Heart left ventricle (tissue), 16 donors: ENCODE measurements around the gene TSPYL1. TPM values are rescaled to one million over a fixed set of nuclear protein-coding genes. Genes with fewer than 3 reads are reported as not detected.
A peak's percentile ranks its signal among the peaks of the same experiment; 100 is the strongest.

Experiments used
- ATAC-seq, 4 donors: fragments of 200-7000 bp; cut with Tn5 transposase; one replicate each; pipeline ENCODE4 v1.9.1; 2020 to 2022; ENCODE audit warnings: moderate library complexity in 4 of 4, mild to moderate bottlenecking in 3 of 4, moderate number of reproducible peaks in 1 of 4
- DNase-seq, 5 donors: peaks; one replicate each; pipeline ENCODE4 v3.0.0-alpha.2; 2020
- H3K27ac ChIP-seq, 12 donors: fragments of 200-600 bp; sonication (generic) in 4 of 12; one replicate each; pipeline versions ENCODE4 v1.5.0 to v1.8.0; 2016 to 2022; ENCODE audit warnings: mild to moderate bottlenecking in 2 of 12
- H3K27me3 ChIP-seq, 9 donors: fragments of 200-600 bp; sonication (generic) in 2 of 9; one replicate each; pipeline versions ENCODE4 v1.5.1 to v1.8.0; 2016 to 2022; ENCODE audit warnings: mild to moderate bottlenecking in 3 of 9
- H3K36me3 ChIP-seq, 9 donors: fragments of 200-600 bp; sonication (generic) in 2 of 9; one replicate each; pipeline versions ENCODE4 v1.5.0 to v1.8.0; 2018 to 2022; ENCODE audit warnings: mild to moderate bottlenecking in 2 of 9
- H3K4me1 ChIP-seq, 12 donors: fragments of 200-600 bp; sonication (generic) in 4 of 12; one replicate each; pipeline versions ENCODE4 v1.5.0 to v1.8.0; 2016 to 2022; ENCODE audit warnings: mild to moderate bottlenecking in 3 of 12
- H3K4me3 ChIP-seq, 12 donors: fragments of 200-600 bp; sonication (generic) in 4 of 12; one replicate each; pipeline versions ENCODE4 v1.5.0 to v1.8.0; 2017 to 2022; ENCODE audit warnings: mild to moderate bottlenecking in 9 of 12, moderate library complexity in 4 of 12
- H3K9me3 ChIP-seq, 12 donors: fragments of 200-600 bp; sonication (generic) in 4 of 12; one replicate each; pipeline versions ENCODE4 v1.5.0 to v1.8.0; 2016 to 2022; ENCODE audit warnings: mild to moderate bottlenecking in 1 of 12
- CTCF ChIP-seq, 12 donors: fragments of 200-600 bp; sonication (generic) in 4 of 12; IDR thresholded peaks; one replicate each; pipeline versions ENCODE4 v1.5.0 to v1.8.0; 2018 to 2022; ENCODE audit warnings: antibody characterized with exemption in 12 of 12, mild to moderate bottlenecking in 5 of 12
- POLR2A ChIP-seq, 2 donors: fragments of 450-650 bp; IDR thresholded peaks; one replicate each; pipeline ENCODE4 v1.6.1; 2017; ENCODE audit warnings: antibody characterized with exemption in 2 of 2, mild to moderate bottlenecking in 2 of 2, moderate library complexity in 2 of 2
- WGBS, 4 donors: extraction: QIAGEN DNeasy Blood & Tissue Kit in 2 of 4; methylation state at CpG; one replicate each; pipeline versions ENCODE4 v1.1.5 to v1.1.7; 2013 to 2018; 5-methylcytosine and 5-hydroxymethylcytosine counted together
- intact Hi-C, 10 donors: fragments of 100-400 bp; cut with DNase I; formaldehyde crosslinking; loops; one replicate each; pipeline versions ENCODE4 v1.11.1 to v1.14.2; 2022
- polyA plus RNA-seq, 2 donors: library from polyadenylated mRNA; stranded (reverse); fragments of 200-250 nt; gene quantifications; one replicate each; pipeline ENCODE4 v1.2.3, GENCODE V29; 2013
- total RNA-seq, 9 donors: library from RNA; depleted of rRNA in 2 of 9; stranded (reverse); fragments of >200 nt in 2 of 9; fragmentation: NEBNext Ultra II Directional in 3 of 9; extraction: Animal tissue kit (Norgen Biotek cat#: 25700) in 3 of 9; gene quantifications; one replicate each; pipeline versions ENCODE4 v1.1.0 to v1.2.4, GENCODE V29; 2016 to 2023
- donor health status: ischemic (EF 13 %, LVEDD 7.1; RV severe dilation, severe dysfunction).
- donor health status: healthy with polysubstance abuse.
- donor health status: DM: no; HTN: yes; CAD: no.
- donor health status: DM: no; HTN: no; CAD: no.
- donor health status: ischemic (EF 25% LVEDD 6.9; RV normal size, moderate dysfunction).
- donor health status: ischemic (EF 25% LVEDD 5.7; RV mildly dilated, moderate dysfunction).
- donor health status: healthy.
- donor health status: DM: yes; HTN: yes; CAD: no.
- donor health status: ischemic (EF 35%, LVEDD 5.7; RV mildly dilated, moderate dysfunction).
- donor health status: nonischemic (EF 11% LVEDD 7.7; RV severe dilation, severe dysfunction).
- donor health status: DM: yes; HTN: yes; CAD: no.
- donor health status: PGD.
- donor health status: ischemic (EF 29% LVEDD 5.4; RV normal size, mild dysfunction).
- donor health status: nonischemic (EF 23%, LVEDD 6.1; RV moderate dilation, normal function).

TSPYL1 gene
- total and polyA plus RNA-seq, 11 donors = 24.8 to 150 (median 98.4) TPM

GRCh38 chr6:116253505-116254296 is 26.0 kb downstream of the TSPYL1 start, which contains the start of gene TSPYL4:
TSPYL4 (minus strand) TSS chr6:116254075; CDS start chr6:116254008, 67 bp downstream.
- Histone ChIP-seq H3K9me3 (no peaks in the 10 kb centered on the region), H3K36me3 (peaks cover 0 to 2% (median 0%) of the 10 kb centered on the region in 9 donors), H3K4me1 (peaks cover 0 to 62% (median 49%) of the 10 kb centered on the region in 12 donors), H3K27ac (peak within 1 kb of the TSS; percentile 72 to 94 (median 88)), H3K4me3 (peak within 1 kb of the TSS; percentile 61 to 98 (median 90)), H3K27me3 (no peaks in the 10 kb centered on the region)
- 0 to 1% (median 1%) methylated on average over 29 to 53 of the region's 53 CpGs for WGBS, 4 donors
- intact Hi-C loops = loop anchor here in 2 of 10 donors (1.0 kb wide), 2 partner anchors 26 to 27 kb away; partner anchors contain the start of gene TSPYL1 (in 1 of the 2)
- ATAC-seq = peak; percentile 97 to 98 (median 98)
- peak; percentile 94 to 97 (median 95) for DNase-seq
- TF ChIP-seq CTCF (IDR thresholded peaks at IDR 0.05) (no peak), POLR2A (IDR thresholded peaks at IDR 0.05) (peak in 1 of 2 donors; percentile 94)

- peaks cover 0 to 68% (median 55%) of the 10 kb centered on the region in 12 donors for H3K4me1 ChIP-seq
- intact Hi-C loops = no loop called here
Observed at GRCh38 chr6:116253188-116253504, 26.6 kb downstream of the TSPYL1 start.

GRCh38 chr6:116251568-116252384 is 28.0 kb downstream of the TSPYL1 start:
- intact Hi-C loops = loop anchor here in 1 of 10 donors (2.0 kb wide), 1 partner anchor 27 kb away; the partner anchor contains the start of gene TSPYL1
- H3K9me3 ChIP-seq = no peaks in the 10 kb centered on the region
- no peak for TF ChIP-seq POLR2A (IDR thresholded peaks at IDR 0.05)
- no peak for TF ChIP-seq CTCF (IDR thresholded peaks at IDR 0.05)
- ATAC-seq = peak in 1 of 4 donors; percentile 25
- peak overlapping the region in 10 of 12 donors; percentile 4 to 95 (median 31) for H3K4me3 ChIP-seq
- peak overlapping the region in 9 of 12 donors; percentile 15 to 44 (median 38) for H3K27ac ChIP-seq
- H3K36me3 ChIP-seq = no peaks in the 10 kb centered on the region
- WGBS, 4 donors = 44 to 50% (median 46%) methylated on average over 6 of the region's 6 CpGs
- no peaks in the 10 kb centered on the region for H3K27me3 ChIP-seq
- DNase-seq = peak in 1 of 5 donors; percentile 24
- H3K4me1 ChIP-seq = peaks cover 0 to 73% (median 55%) of the 10 kb centered on the region in 12 donors

More at GRCh38 chr6:116253188-116253504, 26.6 kb downstream of the TSPYL1 start:
- ATAC-seq (no peak), DNase-seq (no peak)
- Histone ChIP-seq H3K27ac (peak overlapping the region in 11 of 12 donors; percentile 80 to 94 (median 89)), H3K36me3 (no peaks in the 10 kb centered on the region), H3K27me3 (no peaks in the 10 kb centered on the region), H3K9me3 (no peaks in the 10 kb centered on the region), H3K4me3 (peak overlapping the region; percentile 61 to 98 (median 90))
- WGBS, 4 donors = 40 to 51% (median 46%) methylated on average over 11 of the region's 11 CpGs
- TF ChIP-seq CTCF (IDR thresholded peaks at IDR 0.05) (no peak), POLR2A (IDR thresholded peaks at IDR 0.05) (no peak)
